ENCODE measurements around the gene TMED9.

Gene TMED9

DNA sequence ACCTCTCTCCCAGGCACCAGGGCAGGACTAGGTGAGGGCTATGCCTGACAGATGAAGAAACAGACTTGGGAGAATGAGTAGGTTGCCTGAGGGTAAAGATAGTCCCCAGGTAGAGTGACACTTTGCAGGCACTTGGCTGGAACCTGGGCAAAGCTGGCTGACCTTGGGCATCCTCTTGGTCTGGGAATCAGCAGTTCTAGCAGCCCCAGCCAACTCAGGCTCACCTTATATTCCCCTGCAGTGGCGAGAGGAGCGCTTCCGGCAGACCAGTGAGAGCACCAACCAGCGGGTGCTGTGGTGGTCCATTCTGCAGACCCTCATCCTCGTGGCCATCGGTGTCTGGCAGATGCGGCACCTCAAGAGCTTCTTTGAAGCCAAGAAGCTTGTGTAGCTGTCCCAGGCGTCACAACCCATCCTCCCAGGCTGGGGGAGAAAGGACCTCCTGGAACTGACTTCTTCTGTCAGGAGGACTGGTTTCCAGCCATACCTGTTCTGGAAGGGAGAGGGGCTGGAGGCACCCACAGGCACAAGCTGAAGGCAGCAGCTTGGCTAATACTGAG, 3.1 kb downstream of the TMED9 start:
- H3K4me3 ChIP-seq (ENCODE audit: insufficient read length, low read depth) = no peak overlapping the region
- H3K27me3 ChIP-seq (ENCODE audit: insufficient read depth, insufficient read length) = peaks cover 23% of the 10 kb centered on the region
- DNase-seq (ENCODE audit: low read depth, low spot score) = no peak
- H3K9me3 ChIP-seq (ENCODE audit: insufficient read depth, low read length) = no peaks in the 10 kb centered on the region
- no peak for TF ChIP-seq YY1 (IDR thresholded peaks at IDR 0.05; ENCODE audit: insufficient read depth, insufficient read length)
- TF ChIP-seq SUZ12 (IDR thresholded peaks at IDR 0.05; ENCODE audit: extremely low read depth, insufficient read depth, insufficient read length) = no peak
- TF ChIP-seq ZNF274 (IDR thresholded peaks at IDR 0.05; ENCODE audit: low read depth, low read length) = no peak
- peaks cover 39% of the 10 kb centered on the region for H3K36me3 ChIP-seq (ENCODE audit: insufficient read depth, insufficient read length, low read length)
- H3K4me1 ChIP-seq (ENCODE audit: insufficient read depth, insufficient read length) = no peaks in the 10 kb centered on the region
- no peak overlapping the region for H3K9ac ChIP-seq (ENCODE audit: insufficient read length, low read depth)

DNA sequence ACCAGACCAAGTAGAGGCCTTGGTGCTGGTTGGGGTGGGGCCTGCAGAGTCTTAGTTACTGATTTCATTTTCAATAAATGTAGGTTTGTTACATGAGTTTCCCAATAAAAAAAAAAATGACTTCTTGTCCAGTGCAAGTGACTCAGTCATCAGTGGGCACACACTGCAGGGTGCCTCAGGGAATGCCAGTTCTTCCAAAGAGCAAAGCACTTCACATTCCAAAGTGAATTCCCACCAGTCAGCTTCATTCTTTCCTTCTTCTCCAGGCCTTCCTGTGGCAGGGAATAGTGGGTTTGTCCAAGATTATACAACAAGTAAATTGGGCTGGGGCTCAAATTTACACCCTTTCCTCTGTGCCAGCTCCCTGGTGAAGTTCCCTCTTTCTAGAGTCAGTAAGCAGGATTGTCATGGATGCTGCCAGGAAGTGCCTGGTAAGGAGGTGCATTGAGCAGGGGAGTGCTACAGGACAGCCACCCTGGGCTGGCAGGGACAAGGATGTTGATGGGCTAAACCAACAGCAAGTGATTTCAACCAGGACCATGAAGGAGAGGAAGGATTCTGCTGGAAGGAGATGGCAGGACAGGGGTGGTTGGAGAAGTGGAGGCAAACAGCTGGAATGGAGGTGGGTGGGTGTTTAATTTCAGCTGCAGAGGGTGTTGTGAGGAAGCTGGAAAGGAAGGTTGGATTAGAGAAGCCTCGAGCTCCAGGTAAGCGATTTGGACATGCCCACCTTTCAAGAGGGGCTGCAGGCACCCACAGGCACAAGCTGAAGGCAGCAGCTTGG, 4.2 kb downstream of the TMED9 start:
- no peak for TF ChIP-seq SUZ12 (IDR thresholded peaks at IDR 0.05; ENCODE audit: extremely low read depth, insufficient read depth, insufficient read length)
- no peak for TF ChIP-seq YY1 (IDR thresholded peaks at IDR 0.05; ENCODE audit: insufficient read depth, insufficient read length)
- TF ChIP-seq ZNF274 (IDR thresholded peaks at IDR 0.05; ENCODE audit: low read depth, low read length) = no peak
- Histone ChIP-seq H3K36me3 (ENCODE audit: insufficient read depth, insufficient read length, low read length) (peaks cover 39% of the 10 kb centered on the region), H3K27me3 (ENCODE audit: insufficient read depth, insufficient read length) (peaks cover 20% of the 10 kb centered on the region), H3K4me3 (ENCODE audit: insufficient read length, low read depth) (no peak overlapping the region), H3K9ac (ENCODE audit: insufficient read length, low read depth) (no peak overlapping the region), H3K9me3 (ENCODE audit: insufficient read depth, low read length) (no peaks in the 10 kb centered on the region), H3K4me1 (ENCODE audit: insufficient read depth, insufficient read length) (peaks cover 2% of the 10 kb centered on the region)
- DNase-seq (ENCODE audit: low read depth, low spot score) = no peak

DNA sequence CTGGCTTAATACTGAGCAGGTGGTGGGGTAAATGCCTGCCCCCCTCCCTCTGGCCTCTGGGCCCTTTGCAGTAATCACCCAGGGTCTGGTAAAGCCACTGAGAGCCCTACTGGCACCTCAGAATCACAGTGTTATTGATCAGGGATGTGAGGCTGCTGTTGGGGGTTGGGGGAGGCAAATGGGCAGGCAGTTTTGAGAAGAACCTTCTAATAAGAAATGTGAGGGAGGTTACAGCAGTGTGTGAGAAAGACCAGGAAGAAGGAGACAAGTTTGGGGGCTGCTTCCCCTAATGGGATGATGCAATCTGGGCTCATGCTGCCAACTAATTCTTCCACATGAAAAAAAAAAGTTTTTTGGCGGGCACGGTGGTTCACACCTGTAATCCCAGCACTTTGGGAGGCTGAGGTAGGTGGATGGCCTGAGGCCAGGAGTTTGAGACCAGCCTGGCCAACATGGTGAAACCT, 4.8 kb downstream of the TMED9 start:
- Histone ChIP-seq H3K9ac (ENCODE audit: insufficient read length, low read depth) (no peak overlapping the region), H3K9me3 (ENCODE audit: insufficient read depth, low read length) (no peaks in the 10 kb centered on the region), H3K36me3 (ENCODE audit: insufficient read depth, insufficient read length, low read length) (peaks cover 39% of the 10 kb centered on the region), H3K4me1 (ENCODE audit: insufficient read depth, insufficient read length) (peaks cover 2% of the 10 kb centered on the region), H3K27me3 (ENCODE audit: insufficient read depth, insufficient read length) (peaks cover 14% of the 10 kb centered on the region), H3K4me3 (ENCODE audit: insufficient read length, low read depth) (no peak overlapping the region)
- no peak for DNase-seq (ENCODE audit: low read depth, low spot score)
- TF ChIP-seq YY1 (IDR thresholded peaks at IDR 0.05; ENCODE audit: insufficient read depth, insufficient read length) = no peak
- TF ChIP-seq ZNF274 (IDR thresholded peaks at IDR 0.05; ENCODE audit: low read depth, low read length) = no peak
- TF ChIP-seq SUZ12 (IDR thresholded peaks at IDR 0.05; ENCODE audit: extremely low read depth, insufficient read depth, insufficient read length) = no peak

DNA sequence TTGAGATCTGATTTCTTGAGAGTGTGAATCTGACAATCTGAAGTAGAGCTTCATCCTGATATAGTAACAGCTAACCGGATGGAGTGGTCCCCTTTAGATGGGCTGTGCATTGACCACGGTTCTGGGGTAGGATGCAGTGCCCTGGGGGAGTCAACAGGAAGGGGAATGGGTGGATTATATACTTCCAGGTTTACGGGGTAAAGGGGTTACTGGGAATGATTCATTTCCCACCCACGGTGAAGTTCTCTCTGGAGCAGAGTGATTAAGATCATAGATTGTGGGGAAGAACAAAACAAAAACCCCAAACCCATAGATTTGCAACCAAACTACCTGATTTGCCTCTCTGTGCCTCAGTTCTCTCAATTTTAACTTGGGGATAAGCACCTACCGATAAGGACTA, 6.5 kb downstream of the TMED9 start:
- peaks cover 41% of the 10 kb centered on the region for H3K36me3 ChIP-seq (ENCODE audit: insufficient read depth, insufficient read length, low read length)
- no peak for DNase-seq (ENCODE audit: low read depth, low spot score)
- H3K4me1 ChIP-seq (ENCODE audit: insufficient read depth, insufficient read length) = peaks cover 2% of the 10 kb centered on the region
- no peak for TF ChIP-seq SUZ12 (IDR thresholded peaks at IDR 0.05; ENCODE audit: extremely low read depth, insufficient read depth, insufficient read length)
- no peak for TF ChIP-seq YY1 (IDR thresholded peaks at IDR 0.05; ENCODE audit: insufficient read depth, insufficient read length)
- no peak overlapping the region for H3K9ac ChIP-seq (ENCODE audit: insufficient read length, low read depth)
- peaks cover 14% of the 10 kb centered on the region for H3K27me3 ChIP-seq (ENCODE audit: insufficient read depth, insufficient read length)
- H3K4me3 ChIP-seq (ENCODE audit: insufficient read length, low read depth) = no peak overlapping the region
- no peaks in the 10 kb centered on the region for H3K9me3 ChIP-seq (ENCODE audit: insufficient read depth, low read length)

DNA sequence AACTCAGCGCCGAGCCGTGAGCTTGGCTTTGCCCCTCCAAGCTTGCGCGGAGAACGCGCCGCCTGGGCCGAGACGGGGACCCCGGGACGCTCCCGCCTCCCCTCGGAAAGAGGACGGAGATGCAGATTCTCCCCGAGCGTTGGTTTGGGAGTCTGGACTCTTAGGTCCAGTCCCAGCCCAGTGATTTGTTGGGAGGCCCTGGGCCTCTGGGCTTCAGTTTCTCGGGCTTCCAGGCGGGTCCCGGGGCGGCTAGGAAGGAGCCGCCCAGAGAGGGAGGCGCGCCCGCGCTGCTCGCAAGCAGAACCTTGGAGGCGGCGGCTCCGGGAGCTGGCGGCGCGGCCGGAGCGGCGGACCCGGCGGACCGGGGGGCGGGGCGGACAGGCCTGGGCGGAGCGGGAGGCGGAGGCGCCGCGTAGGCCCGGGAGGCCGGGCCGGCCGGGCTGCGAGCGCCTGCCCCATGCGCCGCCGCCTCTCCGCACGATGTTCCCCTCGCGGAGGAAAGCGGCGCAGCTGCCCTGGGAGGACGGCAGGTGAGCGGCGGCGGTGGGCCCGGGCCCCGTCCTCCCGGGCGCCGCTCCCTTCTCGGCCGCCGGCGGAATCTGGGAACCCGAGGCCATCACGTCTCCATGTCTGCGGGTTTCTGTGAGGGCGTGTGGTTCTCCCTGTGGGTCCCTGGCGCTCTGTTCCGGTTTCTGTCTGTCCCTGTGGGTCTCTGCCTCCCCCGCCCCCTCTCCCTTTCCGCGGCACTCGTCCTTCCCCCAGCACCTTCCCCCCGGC, 7.9 kb downstream of the TMED9 start, which contains the start of gene B4GALT7:
Gene B4GALT7, plus strand, starts transcription at position 402 of the 777 bp plus-strand sequence. Its CDS starts 79 bp downstream, at position 481.
- Histone ChIP-seq H3K4me3 (ENCODE audit: insufficient read length, low read depth) (peak within 1 kb of the TSS; percentile 87), H3K9me3 (ENCODE audit: insufficient read depth, low read length) (no peaks in the 10 kb centered on the region), H3K27me3 (ENCODE audit: insufficient read depth, insufficient read length) (peaks cover 14% of the 10 kb centered on the region), H3K4me1 (ENCODE audit: insufficient read depth, insufficient read length) (peaks cover 2% of the 10 kb centered on the region), H3K36me3 (ENCODE audit: insufficient read depth, insufficient read length, low read length) (peaks cover 30% of the 10 kb centered on the region), H3K9ac (ENCODE audit: insufficient read length, low read depth) (peak within 1 kb of the TSS; percentile 88)
- no peak for TF ChIP-seq SUZ12 (IDR thresholded peaks at IDR 0.05; ENCODE audit: extremely low read depth, insufficient read depth, insufficient read length)
- TF ChIP-seq YY1 (IDR thresholded peaks at IDR 0.05; ENCODE audit: insufficient read depth, insufficient read length) = no peak
- TF ChIP-seq ZNF274 (IDR thresholded peaks at IDR 0.05; ENCODE audit: low read depth, low read length) = no peak
- peak; percentile 69 for DNase-seq (ENCODE audit: low read depth, low spot score)

DNA sequence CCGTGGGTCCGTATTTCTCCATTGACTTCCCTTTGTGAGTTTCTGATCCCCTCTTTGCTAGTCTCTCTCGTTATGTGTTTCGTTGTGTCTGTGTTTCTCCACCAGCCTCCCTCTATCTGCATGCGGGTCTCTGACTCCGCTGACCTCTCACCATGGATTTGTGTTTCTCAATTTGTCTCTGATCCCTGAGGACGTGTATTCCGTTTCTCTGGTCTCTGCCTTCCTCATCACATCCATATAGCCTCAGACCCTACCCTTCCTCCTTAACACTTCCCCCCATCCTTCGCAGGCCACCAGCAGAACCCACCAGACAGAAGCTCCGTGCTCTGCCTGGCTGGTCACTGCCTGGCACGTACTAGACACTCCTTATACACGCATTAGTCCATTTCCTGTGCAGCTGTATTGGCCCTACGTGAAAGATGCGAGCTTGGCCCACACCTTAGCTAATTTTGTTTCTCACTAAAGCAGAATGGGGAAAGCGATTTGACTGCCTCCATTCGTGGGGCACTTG, 8.6 kb downstream of the TMED9 start:
- Histone ChIP-seq H3K27me3 (ENCODE audit: insufficient read depth, insufficient read length) (peaks cover 14% of the 10 kb centered on the region), H3K4me1 (ENCODE audit: insufficient read depth, insufficient read length) (peaks cover 2% of the 10 kb centered on the region), H3K36me3 (ENCODE audit: insufficient read depth, insufficient read length, low read length) (peaks cover 30% of the 10 kb centered on the region), H3K4me3 (ENCODE audit: insufficient read length, low read depth) (peak overlapping the region; percentile 87), H3K9ac (ENCODE audit: insufficient read length, low read depth) (peak overlapping the region; percentile 88), H3K9me3 (ENCODE audit: insufficient read depth, low read length) (no peaks in the 10 kb centered on the region)
- no peak for TF ChIP-seq ZNF274 (IDR thresholded peaks at IDR 0.05; ENCODE audit: low read depth, low read length)
- no peak for TF ChIP-seq YY1 (IDR thresholded peaks at IDR 0.05; ENCODE audit: insufficient read depth, insufficient read length)
- TF ChIP-seq SUZ12 (IDR thresholded peaks at IDR 0.05; ENCODE audit: extremely low read depth, insufficient read depth, insufficient read length) = no peak
- no peak for DNase-seq (ENCODE audit: low read depth, low spot score)
